Inferior parietal cortex (tissue), 1 donor: Measurements from ENCODE around the gene PTHLH.

Source experiments
- DNase-seq: peaks from one replicate; pipeline ENCODE4 v3.0.0-alpha.2; 2016; ENCODE audit errors: extremely low spot score

The PTHLH gene

GRCh38 chr12:27937768-27938167, 34.8 kb downstream of the PTHLH start:
- no peak for DNase-seq

DNA sequence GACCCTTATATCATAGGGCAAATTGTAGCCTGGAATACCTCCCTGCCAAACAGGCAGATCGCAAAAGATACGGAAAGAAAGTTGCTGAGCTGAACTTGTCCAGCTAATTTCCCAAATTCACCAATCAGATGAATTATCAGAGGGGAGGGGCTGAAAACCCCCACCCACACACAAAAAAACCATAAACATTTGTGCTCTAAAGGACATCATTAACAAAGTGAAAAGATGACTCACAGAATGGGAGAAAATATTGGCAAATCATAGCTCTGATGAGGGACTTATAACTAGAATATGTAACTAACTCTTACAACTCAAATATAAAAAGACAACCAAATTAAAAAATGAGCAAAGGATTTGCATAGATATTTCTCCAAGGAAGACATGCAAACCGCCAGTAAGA, 36.3 kb downstream of the PTHLH start:
- DNase-seq, result no peak

GRCh38 chr12:27934276-27934675, 38.3 kb downstream of the PTHLH start:
- no peak for DNase-seq

- no peak for DNase-seq
Observed at GRCh38 chr12:27931390-27931789, 41.1 kb downstream of the PTHLH start.

DNA sequence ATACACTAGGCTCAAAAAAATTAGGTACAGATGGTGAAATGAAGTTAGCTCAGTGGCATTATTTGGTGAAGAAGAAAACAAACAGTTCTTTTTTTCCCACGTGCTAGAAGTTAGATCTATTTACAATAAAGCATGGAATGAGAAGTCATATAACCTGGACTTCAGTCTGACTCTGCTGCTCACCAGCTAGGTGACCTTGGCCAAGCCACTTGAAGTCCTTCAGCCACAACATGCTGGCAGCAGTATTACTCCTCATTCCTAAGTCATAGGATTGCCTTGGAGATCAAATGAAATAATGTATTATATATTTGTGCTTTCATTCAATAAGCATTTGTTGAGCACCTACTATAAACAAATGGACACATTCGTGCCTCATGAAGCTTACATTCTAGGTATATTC, 45.2 kb downstream of the PTHLH start:
- DNase-seq, result no peak

GRCh38 chr12:27924350-27925135, 48.0 kb downstream of the PTHLH start:
- DNase-seq, result no peak

DNA sequence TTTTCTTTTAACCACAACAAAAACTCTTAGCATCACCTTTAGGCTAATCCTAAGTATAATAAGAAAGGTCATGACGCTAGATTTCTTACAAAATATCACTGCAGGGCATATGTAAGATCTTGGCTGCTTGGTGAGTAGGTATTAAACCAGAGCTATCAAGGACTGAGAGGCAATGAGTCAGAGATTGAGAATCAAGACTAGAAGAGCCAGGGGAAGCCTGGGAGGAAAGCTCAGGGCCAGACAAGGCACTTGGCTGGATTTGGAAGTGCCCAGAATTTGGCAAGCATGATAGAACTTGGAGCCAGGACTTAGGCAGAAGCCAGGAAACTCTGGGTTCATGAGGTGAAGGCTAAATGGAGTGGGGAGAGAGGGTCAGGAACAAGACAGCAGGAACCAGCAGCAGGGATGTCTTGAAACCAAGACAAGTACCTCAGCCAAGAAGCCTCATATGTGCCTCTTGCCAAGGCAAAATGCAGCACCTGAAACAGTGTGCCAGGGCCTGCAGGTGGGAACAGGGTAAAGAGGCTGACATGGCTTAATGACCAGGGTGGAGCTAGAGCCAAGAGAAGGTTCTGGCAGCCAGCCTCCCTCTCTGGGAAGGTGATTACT, 49.9 kb downstream of the PTHLH start:
- DNase-seq, result no peak

- no peak for DNase-seq
Observed at GRCh38 chr12:27919671-27920235, 52.8 kb downstream of the PTHLH start.

GRCh38 chr12:27915536-27915935, 57.0 kb downstream of the PTHLH start:
- no peak for DNase-seq

DNA sequence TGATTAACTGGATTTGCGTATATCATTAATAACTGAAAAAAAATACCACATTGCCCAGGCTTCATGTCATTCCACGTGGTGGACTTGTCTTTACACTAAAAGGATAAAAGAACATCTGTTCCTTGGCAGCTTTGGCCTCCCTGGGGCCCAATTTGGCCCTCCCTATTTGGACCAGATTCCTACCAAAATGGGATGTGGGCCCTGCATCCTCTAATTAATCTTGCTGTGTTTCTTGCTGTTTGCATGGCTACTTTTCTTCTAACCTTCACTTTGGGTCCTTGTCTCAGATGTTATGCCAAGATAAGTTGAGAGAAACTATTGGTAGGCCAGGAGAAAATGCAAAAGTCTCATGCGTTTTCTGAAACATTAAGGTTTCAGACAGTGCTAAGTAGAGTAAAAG, 57.5 kb downstream of the PTHLH start:
- DNase-seq, result no peak

GRCh38 chr12:27913999-27914614, 58.4 kb downstream of the PTHLH start:
- no peak for DNase-seq

DNA sequence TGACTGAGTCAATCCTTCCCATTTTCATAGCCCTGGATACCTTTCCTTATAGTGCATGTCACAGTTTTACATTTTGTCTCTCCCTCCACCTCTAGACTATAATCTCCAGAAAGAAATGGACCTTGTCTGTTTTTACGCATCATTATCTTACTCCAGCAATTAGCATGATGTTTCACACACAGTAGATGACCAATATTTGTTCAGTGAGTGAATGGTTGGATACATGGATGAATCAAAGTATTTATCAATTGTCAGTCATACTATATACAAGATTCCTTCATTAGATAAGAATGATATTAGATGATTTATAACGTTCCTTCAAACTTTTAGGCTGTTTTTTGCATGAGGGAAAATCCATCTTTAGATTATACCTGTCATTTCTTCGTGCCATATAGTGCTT, 61.1 kb downstream of the PTHLH start:
- DNase-seq, result no peak
